ENCODE data around the gene CDS2. TPM values are rescaled to one million over a fixed set of nuclear protein-coding genes. Genes with fewer than 3 reads are reported as not detected.
A peak's percentile ranks its signal among the peaks of the same experiment; 100 is the strongest.

The CDS2 gene
- total and polyA plus RNA-seq, 2 of the 13 experiments (the other 11 are each of a cell fraction or from before 2014, with no cell fraction given) = 81.3 to 153 TPM

GRCh38 chr20:5119435-5120184 lies 7.2 kb upstream of the CDS2 start, which contains the start of gene PCNA (continued):
- peak; percentile 98 for TF ChIP-seq KIAA2018 (CRISPR knock-in tag; IDR thresholded peaks at IDR 0.05; ENCODE audit: borderline replicate concordance)
- TF ChIP-seq ZNF589 (CRISPR knock-in tag; conservative IDR thresholded peaks at IDR 0.05) = peak; percentile 100
- TF ChIP-seq THAP8 (CRISPR knock-in tag; IDR thresholded peaks at IDR 0.05; ENCODE audit: borderline replicate concordance) = peak; percentile 99; the same call in 1 of the 2 replicates
- TF ChIP-seq ZNF720 (CRISPR knock-in tag; IDR thresholded peaks at IDR 0.05) = peak; percentile 98
- TF ChIP-seq PAX8 (CRISPR knock-in tag; IDR thresholded peaks at IDR 0.05; ENCODE audit: borderline replicate concordance) = peak; percentile 98; the same call in 1 of the 2 replicates
- TF ChIP-seq ZNF24 (IDR thresholded peaks at IDR 0.05) = no peak
- no peak for TF ChIP-seq SRSF9 (IDR thresholded peaks at IDR 0.05; ENCODE audit: borderline replicate concordance, insufficient read depth, low read depth, low read length, poor library complexity, severe bottlenecking)
- 0 out of 2 replicates have a peak, but pooled peaks have one; percentile 48 for TF ChIP-seq ZNF383 (CRISPR knock-in tag; IDR thresholded peaks at IDR 0.05; ENCODE audit: borderline replicate concordance)
- TF ChIP-seq NFE2 (CRISPR knock-in tag; IDR thresholded peaks at IDR 0.05) = no peak
- peak; percentile 16; the same call in 1 of the 2 replicates for TF ChIP-seq ZFYVE20 (CRISPR knock-in tag; IDR thresholded peaks at IDR 0.05; ENCODE audit: borderline replicate concordance, low read depth)
- TF ChIP-seq ATAD3A (CRISPR knock-in tag; IDR thresholded peaks at IDR 0.05) = peak; percentile 92
- peak; percentile 98 for TF ChIP-seq ZNF296 (CRISPR knock-in tag; conservative IDR thresholded peaks at IDR 0.05)

Data from HepG2 (cell line).